HT-29 (cell line): ENCODE data around the gene MX1. TPM values are rescaled to one million over a fixed set of nuclear protein-coding genes. Genes with fewer than 3 reads are reported as not detected.

Source experiments
- DNase-seq: peaks from one replicate; pipeline ENCODE4 v3.0.0-alpha.2; 2015; ENCODE audit warnings: low spot score
- total RNA-seq: library from RNA; depleted of rRNA; stranded (reverse); fragments of >200 nt; shearing (Covaris generic); gene quantifications from 2 replicates; pipeline ENCODE4 v1.2.3, GENCODE V29; 2014

MX1 gene
- total RNA-seq, 1 experiment from 2014 or later = 30.6 TPM

DNA sequence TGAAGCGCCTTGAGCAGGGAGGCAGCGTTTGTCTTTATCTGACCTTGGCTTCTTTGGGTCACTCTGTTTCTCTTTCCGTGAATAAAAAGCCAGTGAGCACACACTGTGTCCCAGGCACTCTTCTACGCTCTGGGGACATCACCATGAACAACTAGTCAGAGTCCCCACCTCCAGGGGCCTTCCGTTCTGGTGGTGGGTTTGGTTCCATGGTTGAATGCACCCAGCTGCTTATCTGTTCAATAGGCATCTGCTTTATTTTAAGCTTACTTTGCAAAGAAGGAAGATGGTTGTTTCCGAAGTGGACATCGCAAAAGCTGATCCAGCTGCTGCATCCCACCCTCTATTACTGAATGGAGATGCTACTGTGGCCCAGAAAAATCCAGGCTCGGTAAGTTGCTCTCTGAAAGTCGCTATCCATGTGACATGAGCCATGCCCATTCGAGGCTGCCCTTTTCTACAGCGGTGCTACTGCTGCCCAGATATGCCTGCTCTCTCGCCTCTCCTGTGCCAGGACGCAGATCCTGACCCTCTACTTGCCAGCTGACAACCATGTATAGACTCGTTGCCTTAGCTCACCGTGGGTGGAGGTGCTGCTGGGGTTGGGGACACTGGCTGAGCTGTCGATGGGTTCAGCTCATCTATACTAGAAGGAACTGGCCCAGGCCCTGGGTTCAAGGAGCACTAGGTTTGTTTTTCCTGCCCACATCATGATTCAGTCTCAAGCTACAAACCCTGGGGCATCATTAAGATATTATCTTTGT is 5.9 kb downstream of the MX1 start:
- no peak for DNase-seq

DNA sequence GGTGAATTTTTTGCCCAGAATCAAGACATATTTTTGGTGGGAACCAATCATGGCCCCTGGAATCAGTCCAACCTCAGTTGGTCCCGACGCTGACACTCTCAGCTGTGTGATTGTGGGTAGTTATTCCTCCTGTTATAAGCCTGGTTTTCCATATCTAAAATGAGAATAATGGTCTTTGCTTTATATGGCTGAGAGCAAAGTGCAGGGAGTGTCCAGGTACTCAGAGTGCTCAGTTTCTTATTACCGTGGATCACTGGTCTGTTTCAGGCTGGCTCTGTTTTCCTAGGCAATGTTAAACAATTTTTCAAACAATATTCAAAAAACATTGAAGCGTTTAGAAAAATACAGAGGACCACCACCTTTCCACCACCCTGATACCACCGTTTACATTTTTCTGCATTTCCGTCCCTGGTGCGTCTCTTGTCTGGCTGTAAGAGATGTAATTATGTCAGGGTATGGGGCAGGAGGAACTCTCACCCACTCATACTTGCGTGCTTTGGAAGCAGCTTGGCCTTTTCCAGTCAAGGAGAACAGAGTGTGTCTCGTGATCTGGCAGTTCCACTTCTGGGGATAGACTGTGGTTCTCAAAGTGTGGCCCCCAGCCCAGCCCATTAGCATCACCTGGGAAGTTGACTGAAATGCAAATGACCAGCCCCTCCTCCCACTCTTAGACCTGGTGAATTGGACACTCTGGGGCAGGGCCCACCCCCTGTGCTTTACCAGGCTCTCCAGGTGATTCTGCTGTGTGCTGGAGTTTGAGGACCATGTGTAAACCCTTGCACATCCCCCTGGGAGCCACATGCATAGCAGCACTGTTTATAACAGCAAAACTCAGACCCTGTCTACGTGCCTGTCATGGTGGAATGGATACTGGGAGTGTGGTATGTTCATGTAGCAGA is 6.8 kb downstream of the MX1 start:
- no peak for DNase-seq

DNA sequence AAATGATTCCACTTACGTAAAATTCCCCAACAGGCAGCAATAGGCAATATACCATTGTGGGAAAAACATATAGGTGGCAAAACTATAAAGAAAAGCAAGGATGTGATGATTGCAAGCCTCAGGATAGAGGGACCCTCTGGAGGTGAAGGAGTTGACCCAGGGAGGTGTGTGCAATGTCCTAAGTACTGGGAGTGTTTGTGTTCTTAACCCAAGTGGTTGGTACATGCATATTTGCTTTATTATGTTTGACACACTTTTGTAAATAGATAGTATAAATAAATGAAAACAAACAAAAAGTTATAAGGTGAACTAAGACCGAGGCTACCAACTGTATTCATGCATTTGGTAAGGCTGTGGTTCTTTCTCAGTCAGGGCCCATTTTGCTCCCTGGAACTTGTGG is 7.5 kb downstream of the MX1 start:
- no peak for DNase-seq

DNA sequence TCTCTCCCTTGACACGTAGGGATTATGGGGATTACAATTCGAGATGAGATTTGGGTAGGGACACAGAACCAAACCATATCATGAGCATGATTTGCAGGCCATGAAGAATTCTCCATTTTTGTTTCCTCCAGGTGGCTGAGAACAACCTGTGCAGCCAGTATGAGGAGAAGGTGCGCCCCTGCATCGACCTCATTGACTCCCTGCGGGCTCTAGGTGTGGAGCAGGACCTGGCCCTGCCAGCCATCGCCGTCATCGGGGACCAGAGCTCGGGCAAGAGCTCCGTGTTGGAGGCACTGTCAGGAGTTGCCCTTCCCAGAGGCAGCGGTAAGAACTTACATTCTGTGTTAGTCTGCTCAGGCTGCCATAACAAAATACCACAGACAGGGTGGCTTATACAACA is 9.7 kb downstream of the MX1 start:
- DNase-seq = no peak

- DNase-seq = no peak
These were observed 11.7 kb downstream of the MX1 start for GRCh38 chr21:41437729-41438128.

DNA sequence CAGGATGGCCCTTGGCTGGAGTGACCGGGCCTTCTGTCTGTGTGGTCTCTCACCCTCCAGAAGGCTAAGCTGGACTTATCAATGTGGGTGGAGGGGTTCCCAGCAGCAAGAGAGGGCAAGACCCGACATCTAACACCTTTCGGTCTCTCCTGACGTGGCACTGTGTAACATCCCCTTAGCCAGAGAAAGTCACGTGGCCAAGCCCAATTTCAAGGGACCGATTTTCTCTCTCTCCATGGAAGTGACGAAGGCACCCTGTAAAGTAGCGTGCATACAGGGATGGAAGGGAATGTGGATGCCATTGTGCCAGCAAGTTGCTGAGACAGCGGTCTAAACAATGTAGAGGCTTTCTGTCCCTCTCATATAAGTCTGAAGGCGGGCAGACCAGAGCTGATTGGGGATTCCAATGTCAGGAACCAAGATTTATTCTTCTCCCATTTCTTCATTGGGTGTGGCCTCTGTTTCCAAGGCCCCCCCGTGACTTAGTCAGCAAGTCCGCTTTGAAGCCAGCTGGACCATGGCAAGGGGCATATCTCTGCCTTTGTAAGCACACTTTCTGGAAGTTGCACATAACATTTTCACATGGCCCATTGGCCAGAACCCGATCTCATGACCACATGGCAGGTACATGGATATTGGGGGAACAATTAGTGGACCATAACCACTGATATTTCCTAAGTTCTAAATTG is 12.5 kb downstream of the MX1 start:
- no peak for DNase-seq

GRCh38 chr21:41439248-41439647 is 13.2 kb downstream of the MX1 start:
- peak; percentile 24 for DNase-seq

DNA sequence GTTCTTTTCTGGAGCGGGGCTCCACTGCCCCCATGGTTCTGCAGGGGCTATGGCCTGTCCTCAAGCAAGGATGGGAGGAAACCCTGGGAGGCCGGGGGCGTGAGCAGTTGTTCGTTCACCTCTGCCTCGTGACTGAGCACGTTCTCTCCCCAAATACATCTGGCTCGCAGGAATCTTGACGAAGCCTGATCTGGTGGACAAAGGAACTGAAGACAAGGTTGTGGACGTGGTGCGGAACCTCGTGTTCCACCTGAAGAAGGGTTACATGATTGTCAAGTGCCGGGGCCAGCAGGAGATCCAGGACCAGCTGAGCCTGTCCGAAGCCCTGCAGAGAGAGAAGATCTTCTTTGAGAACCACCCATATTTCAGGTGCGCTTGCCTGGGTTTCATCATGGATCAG is 15.5 kb downstream of the MX1 start:
- DNase-seq = no peak

- no peak for DNase-seq
These were observed 16.6 kb downstream of the MX1 start for GRCh38 chr21:41442481-41443186.

DNA sequence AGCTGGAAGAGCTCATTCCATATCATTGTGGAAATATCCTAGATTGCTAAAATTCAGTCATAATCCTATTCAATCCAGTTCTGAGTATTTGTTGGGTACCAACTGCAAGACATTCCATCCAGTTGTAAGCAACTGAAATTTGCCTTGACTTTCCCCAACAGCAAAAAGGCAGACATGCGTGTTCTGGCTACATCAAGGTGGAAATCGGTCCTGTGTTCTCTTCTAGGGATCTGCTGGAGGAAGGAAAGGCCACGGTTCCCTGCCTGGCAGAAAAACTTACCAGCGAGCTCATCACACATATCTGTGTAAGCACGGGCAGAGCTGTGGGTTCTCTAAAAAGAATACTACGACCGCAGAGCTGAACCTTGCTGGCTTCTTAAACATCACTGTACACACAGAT is 17.5 kb downstream of the MX1 start:
- DNase-seq = no peak

DNA sequence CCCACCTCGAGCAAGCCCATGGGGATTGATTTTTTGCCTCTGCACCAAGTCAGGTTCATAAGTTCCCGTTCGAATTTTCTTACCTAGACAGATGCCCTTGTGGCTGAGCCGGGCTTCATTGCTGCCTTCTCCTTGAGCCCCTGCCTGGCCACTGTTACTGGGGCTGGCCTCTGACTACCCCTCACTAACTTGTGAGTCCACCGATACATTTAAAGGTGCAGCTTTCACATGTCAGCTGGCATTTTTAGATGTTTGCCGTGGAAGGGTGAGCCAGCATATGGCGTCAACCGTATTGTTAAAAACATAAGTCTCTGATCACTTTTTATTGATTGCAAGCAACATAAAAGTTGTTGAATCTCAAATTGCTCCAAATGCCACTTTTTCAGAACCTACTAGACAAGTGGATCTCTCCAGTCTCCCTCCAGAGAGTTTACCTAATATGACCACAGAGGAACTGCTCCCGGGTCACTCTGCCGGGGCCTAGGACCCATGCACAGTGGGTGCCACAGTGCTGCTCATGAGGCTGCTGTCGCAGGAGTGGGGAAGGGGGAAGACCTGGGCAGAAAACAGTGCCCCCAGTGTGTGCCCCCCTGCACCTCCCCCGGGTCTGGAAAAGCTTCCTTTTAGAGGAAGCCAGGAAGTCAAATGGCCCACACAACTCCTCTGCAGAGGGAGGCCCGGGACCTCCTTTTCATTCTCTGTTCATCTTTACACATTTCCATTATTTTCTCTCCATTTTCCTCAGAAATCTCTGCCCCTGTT is 18.8 kb downstream of the MX1 start:
- DNase-seq = no peak

GRCh38 chr21:41445465-41445862 is 19.4 kb downstream of the MX1 start:
- no peak for DNase-seq

- no peak for DNase-seq
These were observed 20.5 kb downstream of the MX1 start for GRCh38 chr21:41446586-41446985.

GRCh38 chr21:41447356-41447755 is 21.3 kb downstream of the MX1 start:
- DNase-seq = no peak

- DNase-seq = no peak
These were observed 23.6 kb downstream of the MX1 start for GRCh38 chr21:41449613-41450012.

DNA sequence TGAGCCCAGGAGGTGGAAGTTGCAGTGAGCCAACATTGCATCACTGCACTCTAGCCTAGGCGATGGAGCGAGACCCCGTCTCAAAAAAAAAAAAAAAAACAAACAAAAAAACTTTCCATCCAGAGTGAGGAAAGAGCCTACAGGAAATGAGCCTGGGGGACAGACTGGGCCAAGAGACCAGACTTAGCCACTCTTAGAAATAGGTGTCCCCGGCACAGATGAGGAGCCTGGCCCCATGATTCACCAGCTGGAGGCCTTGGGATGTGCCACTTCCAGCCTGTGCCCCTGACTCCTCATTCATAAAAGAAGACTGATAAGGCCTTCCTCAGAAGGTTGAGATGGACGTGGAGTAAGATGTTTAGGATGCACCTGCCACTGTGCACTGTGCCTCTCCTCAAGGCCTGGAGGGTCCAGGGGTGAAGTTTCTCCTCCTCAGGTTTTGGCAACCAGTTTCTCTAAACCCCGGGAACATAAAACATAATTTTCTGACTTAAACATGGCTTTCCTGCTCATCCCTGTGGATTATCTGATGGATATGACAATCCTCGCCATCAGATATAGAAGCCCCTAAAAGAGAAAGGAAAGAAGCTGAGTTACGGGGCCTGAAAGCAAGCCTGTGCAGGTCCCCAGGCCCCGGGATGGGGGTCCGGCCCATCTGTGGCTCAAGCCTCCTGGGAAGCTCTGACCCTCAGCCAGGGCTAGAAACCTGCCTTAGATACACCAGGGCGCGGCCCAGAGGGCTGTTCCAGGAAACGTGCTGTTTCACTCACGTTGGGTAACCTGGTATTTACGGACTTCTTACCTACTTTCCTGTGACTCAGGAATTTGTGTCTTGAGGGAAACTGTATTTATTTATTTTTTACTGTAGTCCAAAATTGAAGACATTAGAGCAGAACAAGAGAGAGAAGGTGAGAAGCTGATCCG is 26.0 kb downstream of the MX1 start:
- DNase-seq = no peak

DNA sequence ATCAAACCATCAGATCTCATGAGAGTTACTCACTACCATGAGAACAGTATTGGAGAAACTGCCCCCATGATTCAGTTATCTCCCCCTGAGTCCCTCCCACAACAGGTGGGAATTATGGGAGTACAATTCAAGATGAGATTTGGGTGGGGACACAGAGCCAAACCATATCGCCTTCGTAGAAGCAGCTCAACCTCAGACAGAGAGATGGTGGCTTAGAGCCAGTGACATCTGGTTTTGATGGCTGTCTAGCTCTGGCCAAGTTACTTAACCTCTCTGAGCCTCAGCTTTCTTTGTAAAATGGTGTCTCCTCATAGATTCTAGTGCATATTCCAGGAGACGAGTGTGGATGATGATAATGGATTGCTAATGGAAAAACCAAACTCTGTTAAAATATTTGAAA is 27.2 kb downstream of the MX1 start:
- DNase-seq = no peak

GRCh38 chr21:41453761-41454160 is 27.7 kb downstream of the MX1 start:
- no peak for DNase-seq

DNA sequence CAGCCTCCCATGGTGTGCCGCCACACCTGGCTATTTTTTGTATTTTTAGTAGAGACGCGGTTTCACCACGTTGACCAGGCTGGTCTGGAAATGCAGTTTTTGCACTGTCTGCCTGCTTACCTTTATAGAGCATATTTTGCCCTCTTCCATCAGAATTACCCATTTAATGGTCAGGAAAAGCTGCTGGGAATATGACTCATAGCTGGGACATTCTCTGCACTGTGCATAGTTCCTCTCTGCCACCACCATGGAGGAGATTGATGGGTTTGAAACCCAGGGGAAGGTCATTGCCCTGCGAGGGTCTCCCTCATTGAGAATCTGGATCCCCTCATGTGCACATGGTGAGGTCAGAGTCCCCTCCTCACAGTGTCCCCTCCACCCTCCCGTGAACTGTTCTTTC is 32.1 kb downstream of the MX1 start:
- no peak for DNase-seq

GRCh38 chr21:41458559-41458958 is 32.5 kb downstream of the MX1 start:
- DNase-seq = no peak
